Ecto neural progenitor cell (in vitro differentiated cells): ENCODE results near the gene CASTOR1.

Source experiments
- DNase-seq: peaks from one replicate; pipeline ENCODE4 v3.0.0-alpha.2; 2018; ENCODE audit warnings: low spot score

The CASTOR1 gene

GRCh38 chr22:30284666-30285065 lies 4.6 kb downstream of the CASTOR1 start:
- no peak for DNase-seq

DNA sequence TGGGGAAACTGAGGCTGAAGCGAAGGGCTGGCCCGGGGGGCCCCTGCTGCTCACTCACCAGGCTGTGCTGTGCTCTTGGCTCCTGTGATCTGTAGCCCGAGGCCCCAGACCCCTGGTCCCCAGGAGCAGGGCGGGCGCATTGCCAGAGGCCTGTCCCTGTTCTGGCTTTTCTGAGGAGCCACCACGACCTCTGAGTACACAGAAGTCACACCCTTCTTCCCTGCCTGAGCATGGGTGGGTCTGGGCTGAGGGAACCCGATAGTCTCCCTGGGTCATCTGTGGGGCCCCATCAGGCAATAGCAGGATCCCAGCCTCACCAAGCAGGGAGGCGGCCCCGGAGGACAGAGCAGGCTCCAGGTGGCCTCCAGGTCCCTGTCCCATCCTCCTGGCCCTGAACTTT lies 5.1 kb downstream of the CASTOR1 start:
- DNase-seq: no peak

DNA sequence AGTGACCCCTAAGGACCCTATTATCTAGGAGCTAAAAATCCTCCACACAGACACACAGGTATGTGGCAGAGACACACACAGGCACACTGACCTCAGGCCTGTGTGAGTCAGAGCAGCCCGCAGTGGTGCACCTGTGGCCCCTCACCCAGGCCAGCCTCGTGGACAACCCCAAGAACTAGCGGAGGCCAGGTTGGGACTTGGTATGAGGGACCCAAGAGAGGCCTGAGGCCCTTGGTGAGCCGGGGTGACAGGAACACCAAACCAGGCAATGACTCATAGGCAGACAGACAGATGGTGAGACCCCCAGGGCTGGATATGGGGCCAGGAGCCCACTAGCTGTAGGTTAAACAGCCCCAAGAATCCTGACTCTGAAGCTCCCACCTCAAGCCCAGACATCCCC lies 6.0 kb downstream of the CASTOR1 start:
- DNase-seq: no peak

DNA sequence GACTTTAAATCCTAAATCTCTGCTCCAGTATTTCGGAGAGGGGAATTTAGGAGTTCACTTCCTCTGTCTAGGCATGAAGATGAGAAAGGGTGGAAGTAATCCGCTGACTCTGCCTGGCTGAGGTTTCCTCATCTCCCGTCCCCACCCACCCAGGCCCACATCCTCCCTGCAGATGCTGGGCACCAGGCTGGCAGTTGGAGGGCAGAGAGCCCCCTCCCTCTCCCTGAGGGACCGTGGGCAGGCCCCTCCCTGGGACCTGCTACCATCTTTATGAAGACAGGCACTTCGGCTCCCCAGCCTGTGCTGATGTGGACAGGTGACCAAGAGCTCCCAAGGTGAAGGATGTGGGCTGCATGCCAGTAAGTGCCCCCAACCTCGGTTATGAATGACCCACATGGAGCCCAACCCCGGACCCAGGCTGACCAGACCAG lies 6.7 kb downstream of the CASTOR1 start:
- no peak for DNase-seq

DNA sequence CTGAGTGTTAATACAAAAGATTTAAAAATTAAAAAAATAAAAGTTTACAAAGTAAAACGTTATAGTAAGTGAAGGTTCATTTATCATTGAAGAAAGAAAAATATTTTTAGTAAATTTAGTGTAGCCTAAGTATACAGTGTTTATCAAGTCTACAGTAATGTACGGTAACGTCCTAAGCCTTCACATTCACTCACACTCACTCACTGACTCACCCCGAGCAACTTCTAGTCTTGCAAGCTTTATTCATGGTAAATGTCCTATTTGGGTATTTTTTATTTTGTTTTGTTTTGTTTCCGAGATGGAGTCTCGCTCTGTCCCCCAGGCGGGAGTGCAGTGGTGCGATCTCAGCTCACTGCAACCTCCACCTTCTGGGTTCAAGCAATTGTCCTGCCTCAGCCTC lies 8.8 kb downstream of the CASTOR1 start:
- DNase-seq: no peak

DNA sequence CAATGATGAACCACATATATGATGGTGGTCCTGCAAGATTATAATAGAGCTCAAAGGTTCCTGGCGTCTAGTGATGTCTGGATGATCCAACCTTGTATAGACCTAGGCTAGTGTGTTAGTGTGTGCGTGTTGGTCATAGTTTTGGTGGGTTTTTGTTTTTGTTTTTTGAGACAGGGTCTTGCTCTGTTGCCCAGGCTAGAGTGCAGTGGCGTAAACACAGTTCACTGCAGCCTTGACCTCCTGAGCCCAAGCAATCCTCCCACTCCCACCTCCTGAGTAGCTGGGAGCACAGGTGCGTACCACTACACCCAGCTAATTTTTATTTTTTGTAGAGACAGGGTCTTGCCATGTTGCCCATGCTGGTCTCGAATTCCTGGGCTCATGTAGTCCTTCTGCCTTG lies 9.4 kb downstream of the CASTOR1 start:
- no peak for DNase-seq

GRCh38 chr22:30279046-30279788 lies 10.1 kb downstream of the CASTOR1 start:
- DNase-seq: no peak

- no peak for DNase-seq
Observed at GRCh38 chr22:30277547-30278344, 11.6 kb downstream of the CASTOR1 start.

DNA sequence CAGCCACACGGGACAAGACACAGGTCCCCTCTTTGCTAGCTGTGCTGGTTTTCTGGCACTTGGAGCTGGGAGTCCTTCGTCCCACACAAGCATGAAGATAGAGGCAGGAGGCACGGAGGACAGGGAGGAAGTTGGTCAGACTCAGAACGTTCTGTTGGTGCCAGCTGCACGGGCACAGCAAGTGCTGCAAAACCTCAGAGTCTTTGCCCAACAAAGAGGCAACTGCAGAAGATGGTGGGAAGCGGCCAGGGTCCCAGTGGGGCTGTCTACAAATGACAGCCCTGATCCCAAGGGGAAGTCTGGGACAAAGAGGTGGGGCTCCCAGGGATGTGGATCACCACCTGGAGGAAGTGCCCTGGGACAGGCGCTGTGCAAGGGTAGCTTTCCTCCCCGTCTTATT lies 13.3 kb downstream of the CASTOR1 start:
- no peak for DNase-seq

GRCh38 chr22:30275625-30276024 lies 13.7 kb downstream of the CASTOR1 start:
- no peak for DNase-seq

DNA sequence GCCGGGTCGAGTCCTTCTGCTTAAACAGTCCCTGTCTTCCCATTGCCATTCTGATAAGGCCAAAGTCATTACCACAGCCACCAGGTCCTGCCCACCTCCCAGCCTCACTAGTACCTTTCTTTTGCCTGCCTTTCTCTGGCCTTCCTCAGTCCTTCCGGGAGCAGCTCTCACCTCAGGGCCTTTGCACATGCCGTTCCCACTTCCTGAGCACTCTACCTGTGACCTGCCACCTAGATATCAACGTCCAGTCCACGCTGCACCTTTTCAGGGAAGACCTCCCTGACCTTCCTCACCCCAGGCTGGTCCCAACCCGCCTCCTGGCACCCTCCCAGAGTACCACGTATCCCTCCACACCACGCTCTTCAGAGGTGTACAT lies 14.9 kb downstream of the CASTOR1 start:
- DNase-seq: no peak

DNA sequence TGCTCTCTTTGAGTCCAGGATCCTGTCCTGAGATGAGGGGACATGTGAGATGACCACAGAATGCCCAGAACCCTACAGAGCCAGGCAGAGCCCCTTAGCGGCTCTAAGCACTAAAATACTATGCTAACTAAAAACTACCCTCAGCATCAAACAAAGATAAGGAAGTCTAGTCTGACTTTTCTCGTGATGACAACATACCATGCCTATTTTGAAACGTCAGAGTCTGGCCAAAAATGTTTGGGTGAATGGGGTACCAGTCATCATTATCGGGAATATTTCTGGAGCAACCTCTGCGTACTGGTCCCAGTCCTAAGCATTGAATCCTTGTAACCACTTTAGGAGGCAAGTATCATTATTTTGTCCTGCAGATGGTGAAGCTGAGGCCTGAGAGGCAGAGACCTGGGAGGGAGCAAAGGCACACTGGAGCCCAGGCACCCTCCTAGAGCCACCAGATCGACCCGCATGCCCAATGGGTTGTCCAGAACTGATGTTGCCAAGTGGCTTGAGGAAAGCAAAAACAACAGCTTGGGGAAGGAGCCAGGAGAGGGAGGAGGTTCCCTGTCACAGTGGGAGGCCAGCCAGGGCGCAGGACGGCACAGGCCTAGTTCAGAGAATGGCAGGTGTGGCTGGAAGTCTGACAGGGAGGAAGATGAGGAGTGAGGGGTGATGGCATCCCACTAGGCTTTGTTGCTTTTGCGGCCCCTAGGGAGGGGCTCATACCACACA lies 15.4 kb downstream of the CASTOR1 start:
- DNase-seq: no peak

GRCh38 chr22:30272781-30273601 lies 16.3 kb downstream of the CASTOR1 start:
- no peak for DNase-seq

DNA sequence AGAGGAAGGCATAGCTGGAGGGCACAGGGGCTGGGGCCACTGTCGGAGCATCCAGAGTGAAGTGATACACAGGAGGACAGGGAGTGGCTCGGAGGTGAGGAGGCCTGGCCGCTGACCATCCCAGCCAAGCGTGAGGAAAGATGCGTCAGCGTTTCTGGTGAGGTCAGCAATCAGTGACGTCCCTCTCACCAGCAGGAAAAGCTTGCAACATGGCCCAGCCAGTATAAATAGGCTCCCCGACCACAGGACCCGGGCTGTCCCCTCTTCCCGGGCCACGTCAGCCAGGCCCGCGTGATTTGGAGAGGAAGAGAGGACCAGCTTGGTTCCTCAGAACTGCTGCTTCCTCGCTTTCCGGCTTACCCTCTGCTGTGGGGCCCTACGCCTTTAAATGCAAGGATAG lies 18.5 kb downstream of the CASTOR1 start:
- no peak for DNase-seq

GRCh38 chr22:30268331-30268730 lies 21.0 kb downstream of the CASTOR1 start:
- no peak for DNase-seq

GRCh38 chr22:30267382-30268302 lies 21.7 kb downstream of the CASTOR1 start:
- DNase-seq: no peak

GRCh38 chr22:30266445-30267381 lies 22.6 kb downstream of the CASTOR1 start, which contains the start of gene OSM:
Gene OSM, minus strand, starts transcription at chr22:30266851. Its CDS starts 52 bp downstream, at chr22:30266799.
- DNase-seq: no peak

DNA sequence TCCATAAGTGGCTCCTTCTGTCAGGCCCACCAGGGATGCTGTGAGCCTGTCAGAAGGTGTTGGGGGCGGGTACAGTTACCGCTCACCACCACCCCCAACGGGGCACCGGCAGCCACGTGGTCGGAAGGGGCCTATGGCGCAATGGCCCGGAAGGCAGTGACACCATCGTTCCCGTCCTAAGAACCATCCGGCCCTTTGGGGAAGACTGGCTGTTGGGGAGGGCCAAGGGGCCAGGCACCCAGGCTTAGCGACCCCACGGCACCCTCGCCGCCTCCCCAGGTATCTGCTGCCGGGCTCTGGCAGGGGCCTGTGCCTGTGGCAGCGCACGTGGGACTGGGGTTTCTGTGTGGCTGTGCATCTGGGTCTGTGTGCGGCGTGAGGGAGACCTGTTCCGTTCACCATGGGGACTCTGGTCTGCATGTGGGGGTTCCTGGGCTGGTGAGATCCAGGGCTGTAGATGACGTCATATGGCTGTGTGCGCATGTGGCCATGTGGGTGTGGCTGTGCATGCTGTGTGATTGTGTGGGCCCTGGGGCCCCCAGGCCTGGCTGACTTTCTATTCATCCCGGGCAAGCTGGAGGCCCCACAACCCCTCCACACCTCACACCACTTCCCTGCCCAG lies 23.4 kb downstream of the CASTOR1 start:
- DNase-seq: no peak

DNA sequence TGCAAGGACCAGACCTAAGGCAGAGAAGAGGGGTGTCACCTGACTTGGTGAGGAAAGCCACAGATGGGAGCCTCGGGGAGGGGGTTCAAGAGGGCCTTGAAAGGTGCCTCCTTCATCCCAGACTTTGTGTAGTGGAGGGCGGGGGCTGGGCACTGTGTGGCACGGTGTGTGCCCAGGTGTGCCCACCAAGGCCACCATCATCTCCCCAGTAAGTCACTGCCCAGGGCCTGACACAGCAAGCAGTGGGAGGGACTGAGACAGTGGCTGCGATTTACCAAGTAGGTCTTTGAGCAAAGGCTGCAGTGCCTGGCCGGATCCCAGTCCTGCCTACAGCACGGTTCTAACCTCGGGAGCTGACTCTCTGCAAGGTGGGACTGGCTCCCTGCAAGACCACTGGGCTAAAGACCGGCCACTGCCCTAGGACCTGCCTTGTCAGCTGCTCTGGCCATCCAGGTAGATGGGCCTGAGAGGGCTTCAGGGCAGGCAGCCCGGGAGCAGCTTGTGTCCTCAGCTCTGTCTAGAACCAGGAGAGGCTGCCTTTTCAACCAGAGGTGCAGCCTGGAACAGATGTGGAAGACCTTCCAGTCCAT lies 24.1 kb downstream of the CASTOR1 start:
- DNase-seq: no peak
